ENCODE data around the gene COX6A2. TPM values are rescaled to one million over a fixed set of nuclear protein-coding genes. Genes with fewer than 3 reads are reported as not detected.

Gene COX6A2
- total RNA-seq, 1 experiment from 2014 or later: not detected

DNA sequence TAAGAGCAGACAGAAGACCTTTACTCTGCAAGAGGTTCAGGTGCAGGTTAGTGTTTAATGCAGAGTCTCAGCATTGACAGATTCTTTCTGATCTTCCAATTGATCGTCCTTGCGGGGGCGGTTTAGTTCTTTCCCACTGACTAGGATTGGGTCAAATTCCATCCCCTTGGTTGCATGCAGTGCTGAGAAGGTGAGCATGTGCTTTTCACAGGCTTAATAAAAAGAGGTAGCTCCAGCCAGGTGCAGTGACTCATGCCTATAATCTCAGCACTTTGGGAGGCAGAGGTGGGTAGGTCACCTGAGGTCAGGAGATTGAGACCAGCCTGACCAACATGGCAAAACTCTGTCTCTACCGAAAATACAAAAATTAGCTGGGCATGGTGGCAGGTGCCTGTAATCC, 42.5 kb downstream of the COX6A2 start:
- H2BK120ac ChIP-seq (ENCODE audit: low read depth, low read length, poor library complexity, severe bottlenecking): no peak overlapping the region
- no peaks in the 10 kb centered on the region for H3K4me1 ChIP-seq (ENCODE audit: insufficient read depth, low read length)
- H3K36me3 Mint-ChIP-seq (ENCODE audit: insufficient read depth in 1 of 3, low read depth in 3 of 3): no peaks in the 10 kb centered on the region
- H4K5ac ChIP-seq (ENCODE audit: insufficient read length, low read depth, low read length): no peak overlapping the region
- H3K27me3 Mint-ChIP-seq (ENCODE audit: low read depth): peaks cover 13% of the 10 kb centered on the region
- no peaks in the 10 kb centered on the region; a peak in 2 of 5 replicates for H3K9me3 Mint-ChIP-seq
- H3K27ac Mint-ChIP-seq: no peak overlapping the region
- no peak overlapping the region for H3K18ac ChIP-seq (ENCODE audit: insufficient read length, low read depth, low read length)
- H3K9me3 ChIP-seq (ENCODE audit: control insufficient read depth, low read depth, low read length): no peaks in the 10 kb centered on the region
- no peak overlapping the region for H3K14ac ChIP-seq (ENCODE audit: insufficient read depth, low read length)
- H3K27me3 ChIP-seq (ENCODE audit: insufficient read depth, low read length): no peaks in the 10 kb centered on the region
- H3K4ac ChIP-seq (ENCODE audit: low read depth, low read length): no peak overlapping the region
- no peak overlapping the region for H3K56ac ChIP-seq (ENCODE audit: insufficient read length, low read depth, low read length)
- H3K79me1 ChIP-seq (ENCODE audit: insufficient read depth, low read depth, low read length, poor library complexity, severe bottlenecking): no peaks in the 10 kb centered on the region
- H3K4me3 Mint-ChIP-seq: no peak overlapping the region
- no peak overlapping the region for H2BK5ac ChIP-seq (ENCODE audit: insufficient read length, low read length)
- H3T11ph ChIP-seq (ENCODE audit: low read length): no peak overlapping the region
- no peak overlapping the region for H3K23ac ChIP-seq (ENCODE audit: insufficient read length, low read depth, low read length)
- no peak overlapping the region for H2AK5ac ChIP-seq (ENCODE audit: insufficient read length, low read length)
- H4K8ac ChIP-seq (replicated peaks; ENCODE audit: insufficient read length, low read depth, low read length): no peak overlapping the region
- H3K23me2 ChIP-seq (ENCODE audit: insufficient read length, low read depth, low read length, poor library complexity, severe bottlenecking): no peaks in the 10 kb centered on the region
- H2BK15ac ChIP-seq (ENCODE audit: low read depth, low read length): no peak overlapping the region
- H4K91ac ChIP-seq (ENCODE audit: insufficient read length, low read depth, low read length): no peak overlapping the region
- H3K4me2 ChIP-seq (ENCODE audit: insufficient read depth, insufficient read length, low read length): no peak overlapping the region
- no peaks in the 10 kb centered on the region for H3K79me2 ChIP-seq (ENCODE audit: insufficient read depth, low read length)
- no CpG with 5 or more reads among the region's 4 CpGs for WGBS (ENCODE audit: extremely low coverage, insufficient read length, low lambda C conversion rate)
- peaks cover 9 to 11% of the 10 kb centered on the region in 2 experiments for H3K4me1 Mint-ChIP-seq
- H4K20me1 ChIP-seq (ENCODE audit: control insufficient read depth, insufficient read depth, insufficient read length): no peaks in the 10 kb centered on the region
- TF ChIP-seq, protein P1, sequence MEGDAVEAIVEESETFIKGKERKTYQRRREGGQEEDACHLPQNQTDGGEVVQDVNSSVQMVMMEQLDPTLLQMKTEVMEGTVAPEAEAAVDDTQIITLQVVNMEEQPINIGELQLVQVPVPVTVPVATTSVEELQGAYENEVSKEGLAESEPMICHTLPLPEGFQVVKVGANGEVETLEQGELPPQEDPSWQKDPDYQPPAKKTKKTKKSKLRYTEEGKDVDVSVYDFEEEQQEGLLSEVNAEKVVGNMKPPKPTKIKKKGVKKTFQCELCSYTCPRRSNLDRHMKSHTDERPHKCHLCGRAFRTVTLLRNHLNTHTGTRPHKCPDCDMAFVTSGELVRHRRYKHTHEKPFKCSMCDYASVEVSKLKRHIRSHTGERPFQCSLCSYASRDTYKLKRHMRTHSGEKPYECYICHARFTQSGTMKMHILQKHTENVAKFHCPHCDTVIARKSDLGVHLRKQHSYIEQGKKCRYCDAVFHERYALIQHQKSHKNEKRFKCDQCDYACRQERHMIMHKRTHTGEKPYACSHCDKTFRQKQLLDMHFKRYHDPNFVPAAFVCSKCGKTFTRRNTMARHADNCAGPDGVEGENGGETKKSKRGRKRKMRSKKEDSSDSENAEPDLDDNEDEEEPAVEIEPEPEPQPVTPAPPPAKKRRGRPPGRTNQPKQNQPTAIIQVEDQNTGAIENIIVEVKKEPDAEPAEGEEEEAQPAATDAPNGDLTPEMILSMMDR (conservative IDR thresholded peaks at IDR 0.05): no peak
- H2BK12ac ChIP-seq (ENCODE audit: insufficient read length, low read depth, low read length): no peak overlapping the region
- H3K9ac ChIP-seq (ENCODE audit: extremely low read depth, insufficient read length, low read length): no peak overlapping the region
- H2AFZ ChIP-seq (ENCODE audit: low read length): no peak overlapping the region
- H2BK20ac ChIP-seq (ENCODE audit: low read depth, low read length, poor library complexity, severe bottlenecking): no peak overlapping the region
- DNase-seq: no peak
- no peak overlapping the region for H3K27ac ChIP-seq (ENCODE audit: insufficient read length, low read depth, low read length)

Measured in H9 (cell line).